Measurements from ENCODE around the gene EDARADD. TPM values are rescaled to one million over a fixed set of nuclear protein-coding genes. Genes with fewer than 3 reads are reported as not detected.

Gene EDARADD
- total RNA-seq, 2 donors from 2014 or later: 2.8 TPM; not detected in 1

DNA sequence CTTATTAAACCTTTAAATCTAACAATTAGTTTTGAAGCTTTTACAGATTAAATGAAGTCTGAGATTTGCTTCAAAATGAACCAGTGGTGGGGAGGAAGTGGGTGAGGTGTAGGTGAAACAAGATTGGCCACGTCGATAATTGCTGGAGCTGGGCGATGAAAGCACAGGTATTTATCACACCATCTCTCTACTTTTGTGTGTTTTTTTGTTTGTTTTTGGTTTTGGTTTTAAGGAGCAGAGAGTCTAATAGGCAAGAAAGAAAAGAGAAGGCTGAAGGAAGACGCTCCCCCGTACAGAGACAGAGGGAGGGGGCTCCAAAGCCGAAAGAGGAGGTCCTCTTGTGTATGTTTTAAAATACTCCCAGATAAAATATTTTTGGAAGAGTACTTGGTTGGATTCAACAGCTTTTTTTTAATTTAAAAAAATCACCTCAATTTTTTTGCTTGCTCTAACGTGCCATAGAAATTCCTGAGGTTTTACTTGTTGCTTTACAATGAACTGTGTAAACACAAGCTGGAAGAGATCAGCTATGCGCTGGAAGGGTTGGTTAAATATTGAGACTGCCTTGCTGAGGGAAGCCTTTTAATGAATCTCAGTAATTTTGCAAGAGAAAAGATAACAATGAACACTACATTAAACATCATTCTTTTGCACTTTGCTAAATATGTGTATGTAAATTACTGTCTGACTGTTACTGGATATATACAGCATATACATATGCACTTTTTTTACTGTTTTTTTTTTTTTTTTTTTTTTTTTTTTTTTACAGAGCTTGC, 123.0 kb downstream of the EDARADD start:
- no peaks in the 10 kb centered on the region for H3K27me3 ChIP-seq (replicated peaks; ENCODE audit: insufficient read depth)
- no peak for ATAC-seq (ENCODE audit: insufficient number of reproducible peaks, low FRiP score, low read depth)
- peaks cover 0 to 21% of the 10 kb centered on the region in 2 donors for H3K4me1 ChIP-seq (ENCODE audit: control insufficient read depth in 1 of 2, low read depth in 2 of 2)
- H3K9me3 ChIP-seq: no peaks in the 10 kb centered on the region
- H3K27ac ChIP-seq: peak overlapping the region; percentile 0 to 3
- DNase-seq (ENCODE audit: low spot score): no peak
- H3K36me3 ChIP-seq: no peaks in the 10 kb centered on the region
- TF ChIP-seq, protein P1, sequence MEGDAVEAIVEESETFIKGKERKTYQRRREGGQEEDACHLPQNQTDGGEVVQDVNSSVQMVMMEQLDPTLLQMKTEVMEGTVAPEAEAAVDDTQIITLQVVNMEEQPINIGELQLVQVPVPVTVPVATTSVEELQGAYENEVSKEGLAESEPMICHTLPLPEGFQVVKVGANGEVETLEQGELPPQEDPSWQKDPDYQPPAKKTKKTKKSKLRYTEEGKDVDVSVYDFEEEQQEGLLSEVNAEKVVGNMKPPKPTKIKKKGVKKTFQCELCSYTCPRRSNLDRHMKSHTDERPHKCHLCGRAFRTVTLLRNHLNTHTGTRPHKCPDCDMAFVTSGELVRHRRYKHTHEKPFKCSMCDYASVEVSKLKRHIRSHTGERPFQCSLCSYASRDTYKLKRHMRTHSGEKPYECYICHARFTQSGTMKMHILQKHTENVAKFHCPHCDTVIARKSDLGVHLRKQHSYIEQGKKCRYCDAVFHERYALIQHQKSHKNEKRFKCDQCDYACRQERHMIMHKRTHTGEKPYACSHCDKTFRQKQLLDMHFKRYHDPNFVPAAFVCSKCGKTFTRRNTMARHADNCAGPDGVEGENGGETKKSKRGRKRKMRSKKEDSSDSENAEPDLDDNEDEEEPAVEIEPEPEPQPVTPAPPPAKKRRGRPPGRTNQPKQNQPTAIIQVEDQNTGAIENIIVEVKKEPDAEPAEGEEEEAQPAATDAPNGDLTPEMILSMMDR (IDR thresholded peaks at IDR 0.05): no peak
- H3K4me3 ChIP-seq: no peak overlapping the region

DNA sequence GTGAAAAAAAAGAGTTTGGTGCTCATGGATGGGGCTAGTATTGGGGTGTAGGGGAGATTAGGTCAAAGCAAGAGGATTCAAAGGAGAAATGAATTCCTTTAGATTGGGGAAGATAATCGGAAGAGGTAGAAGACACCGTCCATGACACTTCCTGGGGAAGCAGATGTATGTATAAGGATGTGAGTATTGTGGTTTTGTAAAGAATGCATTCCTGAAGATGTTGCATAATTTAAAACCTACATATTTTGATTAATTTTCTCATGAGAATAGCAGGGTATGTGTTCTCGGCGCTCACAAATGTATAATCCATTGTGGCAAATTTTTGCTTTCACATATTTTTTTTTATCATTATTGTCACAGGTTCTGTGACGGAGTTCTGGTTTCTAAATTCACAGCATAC, 124.2 kb downstream of the EDARADD start:
- Histone ChIP-seq H3K36me3 (no peaks in the 10 kb centered on the region), H3K27me3 (replicated peaks; ENCODE audit: insufficient read depth) (no peaks in the 10 kb centered on the region), H3K4me1 (ENCODE audit: control insufficient read depth in 1 of 2, low read depth in 2 of 2) (peaks cover 0 to 26% of the 10 kb centered on the region in 2 donors), H3K27ac (no peak overlapping the region), H3K9me3 (no peaks in the 10 kb centered on the region), H3K4me3 (no peak overlapping the region)
- ATAC-seq (ENCODE audit: insufficient number of reproducible peaks, low FRiP score, low read depth) (no peak), DNase-seq (ENCODE audit: low spot score) (no peak)
- TF ChIP-seq, protein P1 (IDR thresholded peaks at IDR 0.05): no peak

DNA sequence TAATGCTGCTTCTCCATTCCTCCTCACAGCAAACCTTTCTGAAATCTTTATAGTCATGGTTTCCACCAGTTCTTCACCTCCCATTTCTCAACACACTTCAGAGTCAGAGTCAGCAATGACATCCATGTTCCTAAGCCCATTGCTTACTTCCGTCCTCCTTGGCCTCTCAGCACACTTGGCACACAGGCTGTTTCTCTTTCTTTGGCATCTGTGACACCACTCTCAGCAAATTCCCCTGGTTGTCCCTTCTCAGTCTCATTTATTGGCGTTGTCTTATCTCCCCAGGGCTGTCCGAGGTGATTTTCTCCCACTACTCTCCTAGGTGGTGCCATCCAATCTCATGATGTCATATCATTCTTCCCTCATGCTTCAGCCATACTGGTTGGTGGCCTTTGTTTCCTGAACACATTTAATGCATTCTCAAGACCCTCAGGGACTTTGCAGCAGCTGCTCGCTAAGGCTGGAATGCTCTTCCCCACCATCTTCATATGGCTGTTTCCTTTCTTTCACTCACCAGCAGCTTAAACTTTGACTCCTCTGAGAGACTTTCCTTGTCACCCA, 126.4 kb downstream of the EDARADD start:
- no peaks in the 10 kb centered on the region for H3K36me3 ChIP-seq
- DNase-seq (ENCODE audit: low spot score): no peak
- H3K9me3 ChIP-seq: no peaks in the 10 kb centered on the region
- H3K27me3 ChIP-seq (replicated peaks; ENCODE audit: insufficient read depth): no peaks in the 10 kb centered on the region
- no peak overlapping the region for H3K4me3 ChIP-seq
- no peak overlapping the region for H3K27ac ChIP-seq
- H3K4me1 ChIP-seq (ENCODE audit: control insufficient read depth in 1 of 2, low read depth in 2 of 2): peaks cover 5 to 29% of the 10 kb centered on the region in 2 donors
- ATAC-seq (ENCODE audit: insufficient number of reproducible peaks, low FRiP score, low read depth): no peak
- TF ChIP-seq, protein P1 (IDR thresholded peaks at IDR 0.05): no peak

DNA sequence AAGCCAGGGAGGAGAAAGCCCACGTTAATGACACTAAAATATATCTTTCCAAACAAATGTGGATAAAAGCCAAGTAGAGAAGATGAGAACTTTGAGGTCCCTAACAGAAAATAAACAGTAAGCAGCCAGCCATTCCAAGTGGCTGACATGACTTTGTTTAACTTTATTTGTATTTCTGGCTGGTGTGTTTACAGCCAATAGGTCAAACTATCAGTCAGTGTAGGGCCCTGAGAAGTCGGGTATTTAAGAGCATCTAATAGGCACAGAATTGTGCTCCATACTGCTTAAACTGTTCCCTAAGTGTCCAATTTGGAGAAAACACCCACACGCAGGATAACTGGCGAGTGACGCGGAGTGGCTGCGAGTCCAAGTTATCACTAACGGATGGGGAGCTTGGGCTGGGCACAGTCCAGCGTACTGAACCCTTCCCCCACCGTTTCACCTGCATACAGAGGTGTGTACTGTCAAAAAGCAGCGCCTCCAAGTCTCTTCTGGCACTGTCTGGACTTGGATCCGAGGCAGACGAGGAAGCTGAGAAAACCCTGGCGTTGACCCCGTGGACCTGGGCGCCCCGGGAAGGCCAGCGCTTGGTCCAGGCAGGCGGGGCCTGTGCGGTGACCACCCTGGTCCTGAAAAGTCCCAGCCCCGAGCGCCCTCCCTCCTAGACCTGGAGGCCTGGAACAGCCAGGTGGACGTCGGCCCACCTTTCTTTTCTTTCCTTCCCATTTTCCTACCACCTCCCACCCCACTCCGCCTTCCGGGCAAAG, 129.0 kb downstream of the EDARADD start:
- Histone ChIP-seq H3K36me3 (peaks cover 7% of the 10 kb centered on the region), H3K27me3 (replicated peaks; ENCODE audit: insufficient read depth) (no peaks in the 10 kb centered on the region), H3K4me1 (ENCODE audit: control insufficient read depth in 1 of 2, low read depth in 2 of 2) (peaks cover 5 to 14% of the 10 kb centered on the region in 2 donors), H3K9me3 (no peaks in the 10 kb centered on the region), H3K4me3 (peak overlapping the region; percentile 95), H3K27ac (peak overlapping the region; percentile 91 to 96)
- DNase-seq (ENCODE audit: low spot score) (no peak), ATAC-seq (ENCODE audit: insufficient number of reproducible peaks, low FRiP score, low read depth) (peak; percentile 27)
- TF ChIP-seq, protein P1 (IDR thresholded peaks at IDR 0.05): no peak

DNA sequence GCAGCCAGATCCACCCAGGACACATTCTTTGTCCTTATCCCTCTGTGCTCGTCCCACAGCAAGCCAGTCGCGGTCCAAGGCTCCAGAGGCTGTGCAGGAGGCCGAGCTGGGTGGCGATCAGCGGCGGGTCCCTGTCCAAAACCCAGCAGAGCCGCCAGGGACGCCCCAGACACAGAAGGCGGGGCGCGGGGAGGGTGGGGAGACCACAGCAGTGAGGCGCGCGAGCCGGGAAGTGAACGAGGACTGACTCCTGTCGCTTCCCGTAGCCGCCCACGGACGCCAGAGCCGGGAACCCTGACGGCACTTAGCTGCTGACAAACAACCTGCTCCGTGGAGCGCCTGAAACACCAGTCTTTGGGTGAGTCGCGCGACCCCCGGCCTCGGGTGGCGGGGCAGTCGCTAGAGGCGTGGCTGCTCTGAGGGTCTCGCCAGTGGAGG, 129.6 kb downstream of the EDARADD start, which contains the start of gene LGALS8:
Gene LGALS8, plus strand, starts transcription at position 279 of the 438 bp plus-strand sequence. CDS start 2,089 bp downstream, outside the sequence.
- Histone ChIP-seq H3K27ac (peak within 1 kb of the TSS; percentile 91 to 96), H3K27me3 (replicated peaks; ENCODE audit: insufficient read depth) (no peaks in the 10 kb centered on the region), H3K9me3 (no peaks in the 10 kb centered on the region), H3K4me3 (peak within 1 kb of the TSS; percentile 95), H3K4me1 (ENCODE audit: control insufficient read depth in 1 of 2, low read depth in 2 of 2) (peaks cover 5 to 14% of the 10 kb centered on the region in 2 donors), H3K36me3 (peaks cover 7% of the 10 kb centered on the region)
- ATAC-seq (ENCODE audit: insufficient number of reproducible peaks, low FRiP score, low read depth): peak; percentile 70
- DNase-seq (ENCODE audit: low spot score): peak; percentile 84
- TF ChIP-seq, protein P1 (IDR thresholded peaks at IDR 0.05): no peak
